Neural cell (in vitro differentiated cells): ENCODE measurements around the gene MRPL14. TPM values are rescaled to one million over a fixed set of nuclear protein-coding genes. Genes with fewer than 3 reads are reported as not detected.

Source experiments
- H2AFZ ChIP-seq: fragments of 200-600, 300-800 bp; sonication (generic), shearing (Covaris generic); 2 replicates; pipeline ENCODE4 v1.6.0; 2014; ENCODE audit warnings: low read depth, mild to moderate bottlenecking, antibody characterized with exemption, low read length, moderate library complexity
- H3F3A ChIP-seq: fragments of 200-600 bp; shearing (Covaris generic); 2 replicates; pipeline ENCODE4 v1.6.1; 2016; ENCODE audit warnings: mild to moderate bottlenecking, moderate library complexity, mixed read lengths, antibody characterized with exemption, low read length; ENCODE audit not compliant: insufficient read depth, poor library complexity, severe bottlenecking
- H3K27ac ChIP-seq: fragments of 200-600, 300-800 bp; sonication (generic), shearing (Covaris generic); 2 replicates; pipeline ENCODE4 v1.5.1; 2014; ENCODE audit warnings: mild to moderate bottlenecking, low read length, moderate library complexity
- H3K27me3 ChIP-seq: fragments of 300-800, 200-600 bp; sonication (generic), shearing (Covaris generic); 2 replicates; pipeline ENCODE4 v1.6.0; 2014; ENCODE audit warnings: mild to moderate bottlenecking, low read depth, low read length, moderate library complexity; ENCODE audit not compliant: insufficient read depth
- H3K36me3 ChIP-seq: fragments of 300-800, 200-600 bp; sonication (generic), shearing (Covaris generic); 2 replicates; pipeline ENCODE4 v1.5.1; 2014; ENCODE audit warnings: mild to moderate bottlenecking, antibody characterized with exemption, low read length, moderate library complexity; ENCODE audit not compliant: insufficient read depth
- H3K4me2 ChIP-seq: fragments of 300-800, 200-600 bp; sonication (generic), shearing (Covaris generic); 2 replicates; pipeline ENCODE4 v1.6.0; 2014; ENCODE audit warnings: mild to moderate bottlenecking, low read length
- H3K4me3 ChIP-seq: fragments of 300-800, 200-600 bp; sonication (generic), shearing (Covaris generic); 2 replicates; pipeline ENCODE4 v1.5.1; 2014; ENCODE audit warnings: mild to moderate bottlenecking, low read length, moderate library complexity
- H3K79me2 ChIP-seq: fragments of 200-600 bp; shearing (Covaris generic); replicated peaks from 2 replicates; pipeline ENCODE4 v1.6.0; 2014; ENCODE audit warnings: mild to moderate bottlenecking, low read length, moderate library complexity; ENCODE audit not compliant: insufficient read depth
- H3K9ac ChIP-seq: fragments of 300-800, 200-600 bp; sonication (generic), shearing (Covaris generic); 2 replicates; pipeline ENCODE4 v1.6.1; 2016; ENCODE audit warnings: mild to moderate bottlenecking, low read length, mixed read lengths
- H3K9me2 ChIP-seq: fragments of 200-600 bp; shearing (Covaris generic); 2 replicates; pipeline ENCODE4 v1.6.1; 2016; ENCODE audit warnings: mild to moderate bottlenecking, low read length, mixed read lengths; ENCODE audit not compliant: insufficient read depth
- H3K9me3 ChIP-seq: fragments of 200-600, 300-800 bp; sonication (generic), shearing (Covaris generic); 2 replicates; pipeline ENCODE4 v1.6.1; 2016; ENCODE audit warnings: mild to moderate bottlenecking, mixed run types, low read length, moderate library complexity, mixed read lengths
- H4K20me1 ChIP-seq: fragments of 200-600 bp; shearing (Covaris generic); 2 replicates; pipeline ENCODE4 v1.6.1; 2016; ENCODE audit warnings: mild to moderate bottlenecking, mixed run types; ENCODE audit not compliant: insufficient read depth
- CTCF ChIP-seq: fragments of 450-650 bp; IDR thresholded peaks from 2 replicates; pipeline ENCODE4 v1.5.1; 2014; ENCODE audit warnings: antibody characterized with exemption, mild to moderate bottlenecking, moderate library complexity; ENCODE audit not compliant: poor library complexity, severe bottlenecking
- EP300 ChIP-seq: fragments of 450-650 bp; conservative IDR thresholded peaks from 2 replicates; pipeline ENCODE4 v1.6.1; 2014; ENCODE audit warnings: antibody characterized with exemption, mild to moderate bottlenecking, moderate library complexity; ENCODE audit not compliant: poor library complexity, severe bottlenecking
- EZH2 ChIP-seq: fragments of 200-600, 300-800 bp; shearing (Covaris generic), sonication (generic); IDR thresholded peaks from 2 replicates; pipeline ENCODE4 v1.6.1; 2014; ENCODE audit warnings: antibody characterized with exemption, low read length, borderline replicate concordance, mild to moderate bottlenecking; ENCODE audit not compliant: insufficient read depth, poor library complexity, severe bottlenecking
- MXI1 ChIP-seq: fragments of 450-650 bp; conservative IDR thresholded peaks from 2 replicates; pipeline ENCODE4 v1.6.1; 2014; ENCODE audit warnings: antibody characterized with exemption, mild to moderate bottlenecking; ENCODE audit not compliant: poor library complexity, severe bottlenecking
- POLR2AphosphoS5 ChIP-seq: IDR thresholded peaks from 2 replicates; pipeline ENCODE4 v1.6.1; 2012
- RAD21 ChIP-seq: fragments of 450-650 bp; conservative IDR thresholded peaks from 2 replicates; pipeline ENCODE4 v1.6.1; 2014; ENCODE audit warnings: antibody characterized with exemption, mild to moderate bottlenecking, moderate library complexity
- SMC3 ChIP-seq: fragments of 450-650 bp; conservative IDR thresholded peaks from 2 replicates; pipeline ENCODE4 v1.6.1; 2014; ENCODE audit warnings: antibody characterized with exemption, mild to moderate bottlenecking, moderate library complexity; ENCODE audit not compliant: poor library complexity
- TAF1 ChIP-seq: IDR thresholded peaks from 2 replicates; pipeline ENCODE4 v1.6.1; 2012; ENCODE audit warnings: low read depth
- polyA plus RNA-seq: library from polyadenylated mRNA; depleted of rRNA; stranded (reverse); fragments of >200 nt; gene quantifications from 2 replicates; pipeline ENCODE4 v1.2.3, GENCODE V29; 2014
- TF ChIP-seq, protein P1 (sequence below): IDR thresholded peaks from 2 replicates; pipeline ENCODE4 v1.6.1; 2012; ENCODE audit warnings: borderline replicate concordance

Gene MRPL14
- polyA plus RNA-seq, 1 donor from 2014 or later: 66.4 TPM

DNA sequence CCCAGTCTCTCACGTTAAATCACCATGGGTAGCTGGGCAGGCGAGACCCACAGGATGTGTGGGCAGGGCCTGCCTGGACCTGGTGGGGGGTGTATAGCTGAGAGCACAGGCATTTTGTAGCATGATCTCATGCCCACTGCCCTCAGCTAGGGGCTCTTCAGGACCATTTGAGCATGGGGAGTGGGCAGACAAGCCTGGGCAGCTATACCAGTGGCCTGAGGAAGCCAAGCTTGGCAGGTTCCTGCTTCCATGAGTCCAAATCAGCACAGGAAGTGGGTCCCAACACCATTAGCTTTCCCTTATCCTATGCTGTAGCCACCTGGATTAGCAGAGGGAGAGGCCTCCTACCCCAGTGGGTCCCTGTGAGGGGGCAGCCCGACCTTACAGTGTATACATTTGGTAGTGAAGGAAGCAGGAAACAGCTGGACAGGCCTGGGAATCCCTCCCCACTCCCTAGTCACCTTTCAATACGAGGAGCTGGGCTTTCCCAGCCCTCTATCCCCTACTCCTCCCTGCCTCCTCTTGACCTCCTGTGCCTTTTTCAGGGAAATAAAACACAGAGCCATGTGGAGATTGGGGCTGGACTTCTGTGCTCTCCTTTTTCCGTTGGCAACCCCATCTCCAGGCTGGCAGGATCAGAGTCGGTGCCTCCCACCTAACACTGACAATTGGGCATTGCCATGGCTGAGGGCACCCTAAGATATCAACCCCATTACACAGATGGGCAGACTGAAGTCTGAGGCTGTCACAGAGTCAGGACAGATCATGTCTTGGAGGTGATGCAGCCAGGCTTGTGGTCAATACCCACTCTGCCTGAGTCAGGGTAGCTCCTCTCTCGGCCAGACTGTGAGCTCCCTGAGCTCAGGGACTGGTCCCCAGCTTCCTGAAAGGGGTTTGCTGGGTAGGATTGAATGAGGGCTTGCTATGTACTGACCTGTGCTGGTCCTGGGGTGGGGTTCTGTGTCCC lies 59.8 kb downstream of the MRPL14 start:
- Histone ChIP-seq H3K4me2 (no peak overlapping the region), H3K9ac (no peak overlapping the region), H3K9me2 (no peaks in the 10 kb centered on the region), H3K4me3 (no peak overlapping the region), H3K79me2 (no peaks in the 10 kb centered on the region), H3F3A (no peaks in the 10 kb centered on the region), H3K9me3 (no peaks in the 10 kb centered on the region), H4K20me1 (no peaks in the 10 kb centered on the region), H3K36me3 (no peaks in the 10 kb centered on the region), H2AFZ (no peak overlapping the region), H3K27me3 (no peaks in the 10 kb centered on the region), H3K27ac (no peak overlapping the region)
- no peak for TF ChIP-seq RAD21
- TF ChIP-seq TAF1: no peak
- no peak for TF ChIP-seq EP300
- TF ChIP-seq SMC3: no peak
- TF ChIP-seq CTCF: no peak
- TF ChIP-seq, protein P1, sequence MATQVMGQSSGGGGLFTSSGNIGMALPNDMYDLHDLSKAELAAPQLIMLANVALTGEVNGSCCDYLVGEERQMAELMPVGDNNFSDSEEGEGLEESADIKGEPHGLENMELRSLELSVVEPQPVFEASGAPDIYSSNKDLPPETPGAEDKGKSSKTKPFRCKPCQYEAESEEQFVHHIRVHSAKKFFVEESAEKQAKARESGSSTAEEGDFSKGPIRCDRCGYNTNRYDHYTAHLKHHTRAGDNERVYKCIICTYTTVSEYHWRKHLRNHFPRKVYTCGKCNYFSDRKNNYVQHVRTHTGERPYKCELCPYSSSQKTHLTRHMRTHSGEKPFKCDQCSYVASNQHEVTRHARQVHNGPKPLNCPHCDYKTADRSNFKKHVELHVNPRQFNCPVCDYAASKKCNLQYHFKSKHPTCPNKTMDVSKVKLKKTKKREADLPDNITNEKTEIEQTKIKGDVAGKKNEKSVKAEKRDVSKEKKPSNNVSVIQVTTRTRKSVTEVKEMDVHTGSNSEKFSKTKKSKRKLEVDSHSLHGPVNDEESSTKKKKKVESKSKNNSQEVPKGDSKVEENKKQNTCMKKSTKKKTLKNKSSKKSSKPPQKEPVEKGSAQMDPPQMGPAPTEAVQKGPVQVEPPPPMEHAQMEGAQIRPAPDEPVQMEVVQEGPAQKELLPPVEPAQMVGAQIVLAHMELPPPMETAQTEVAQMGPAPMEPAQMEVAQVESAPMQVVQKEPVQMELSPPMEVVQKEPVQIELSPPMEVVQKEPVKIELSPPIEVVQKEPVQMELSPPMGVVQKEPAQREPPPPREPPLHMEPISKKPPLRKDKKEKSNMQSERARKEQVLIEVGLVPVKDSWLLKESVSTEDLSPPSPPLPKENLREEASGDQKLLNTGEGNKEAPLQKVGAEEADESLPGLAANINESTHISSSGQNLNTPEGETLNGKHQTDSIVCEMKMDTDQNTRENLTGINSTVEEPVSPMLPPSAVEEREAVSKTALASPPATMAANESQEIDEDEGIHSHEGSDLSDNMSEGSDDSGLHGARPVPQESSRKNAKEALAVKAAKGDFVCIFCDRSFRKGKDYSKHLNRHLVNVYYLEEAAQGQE: no peak
- no peak for TF ChIP-seq EZH2
- TF ChIP-seq POLR2AphosphoS5: no peak
- TF ChIP-seq MXI1: no peak

GRCh38 chr6:44066394-44067172 lies 60.7 kb downstream of the MRPL14 start:
- Histone ChIP-seq H4K20me1 (no peaks in the 10 kb centered on the region), H3K4me3 (no peak overlapping the region), H3F3A (no peaks in the 10 kb centered on the region), H3K9me3 (no peaks in the 10 kb centered on the region), H3K79me2 (no peaks in the 10 kb centered on the region), H3K27me3 (no peaks in the 10 kb centered on the region), H3K9ac (no peak overlapping the region), H3K9me2 (no peaks in the 10 kb centered on the region), H3K27ac (no peak overlapping the region), H3K4me2 (no peak overlapping the region), H3K36me3 (no peaks in the 10 kb centered on the region), H2AFZ (no peak overlapping the region)
- TF ChIP-seq EP300: no peak
- TF ChIP-seq EZH2: no peak
- no peak for TF ChIP-seq SMC3
- TF ChIP-seq RAD21: no peak
- TF ChIP-seq MXI1: no peak
- no peak for TF ChIP-seq TAF1
- TF ChIP-seq CTCF: no peak
- TF ChIP-seq, protein P1: no peak
- TF ChIP-seq POLR2AphosphoS5: no peak
